ENCODE measurements around the gene RIOK2.

RIOK2 gene

GRCh38 chr5:97183100-97183929 is at the start of gene RIOK2:
TSS of gene RIOK2 (minus strand) at chr5:97183247. CDS start at chr5:97183191, 56 bp downstream.
- peak within 1 kb of the TSS; percentile 95 for H3K4me3 ChIP-seq (ENCODE audit: low read length)
- TF ChIP-seq CTCF (conservative IDR thresholded peaks at IDR 0.05; ENCODE audit: low read depth, low read length): no peak
- peak; percentile 79 for DNase-seq (ENCODE audit: low read depth)

GRCh38 chr5:97231025-97231636 is 48.1 kb upstream of the RIOK2 start:
- peak; percentile 89 for TF ChIP-seq CTCF (conservative IDR thresholded peaks at IDR 0.05; ENCODE audit: low read depth, low read length)
- H3K4me3 ChIP-seq (ENCODE audit: low read length): no peak overlapping the region
- DNase-seq (ENCODE audit: low read depth): peak; percentile 36

- no peak for TF ChIP-seq CTCF (conservative IDR thresholded peaks at IDR 0.05; ENCODE audit: low read depth, low read length)
- DNase-seq (ENCODE audit: low read depth): no peak
- H3K4me3 ChIP-seq (ENCODE audit: low read length): no peak overlapping the region
Measured at GRCh38 chr5:97229688-97230285, 46.7 kb upstream of the RIOK2 start.

GRCh38 chr5:97229196-97229595 is 46.1 kb upstream of the RIOK2 start:
- H3K4me3 ChIP-seq (ENCODE audit: low read length): no peak overlapping the region
- TF ChIP-seq CTCF (conservative IDR thresholded peaks at IDR 0.05; ENCODE audit: low read depth, low read length): no peak
- DNase-seq (ENCODE audit: low read depth): no peak

GRCh38 chr5:97225222-97225621 is 42.2 kb upstream of the RIOK2 start:
- TF ChIP-seq CTCF (conservative IDR thresholded peaks at IDR 0.05; ENCODE audit: low read depth, low read length): no peak
- H3K4me3 ChIP-seq (ENCODE audit: low read length): no peak overlapping the region
- no peak for DNase-seq (ENCODE audit: low read depth)

GRCh38 chr5:97224112-97224750 is 41.2 kb upstream of the RIOK2 start:
- no peak overlapping the region for H3K4me3 ChIP-seq (ENCODE audit: low read length)
- TF ChIP-seq CTCF (conservative IDR thresholded peaks at IDR 0.05; ENCODE audit: low read depth, low read length): no peak
- DNase-seq (ENCODE audit: low read depth): no peak
